ENCODE data around the gene AOAH.

GRCh38 chr7:36650320-36650719 is 74.0 kb downstream of the AOAH start:
- TF ChIP-seq NFIC (IDR thresholded peaks at IDR 0.05) (no peak), EP300 (IDR thresholded peaks at IDR 0.05; ENCODE audit: borderline replicate concordance) (no peak), TAF1 (IDR thresholded peaks at IDR 0.05; ENCODE audit: low read depth) (no peak), CEBPB (IDR thresholded peaks at IDR 0.05) (no peak), MAX (IDR thresholded peaks at IDR 0.05) (no peak), CREB1 (IDR thresholded peaks at IDR 0.05; ENCODE audit: low read depth) (no peak), REST (IDR thresholded peaks at IDR 0.05; ENCODE audit: low read depth) (no peak), RAD21 (IDR thresholded peaks at IDR 0.05; ENCODE audit: low read depth) (no peak), EGR1 (IDR thresholded peaks at IDR 0.05) (no peak), TEAD4 (IDR thresholded peaks at IDR 0.05) (no peak), YY1 (IDR thresholded peaks at IDR 0.05; ENCODE audit: low read depth) (no peak), ZBTB7A (IDR thresholded peaks at IDR 0.05; ENCODE audit: low read depth) (no peak), TCF12 (IDR thresholded peaks at IDR 0.05; ENCODE audit: low read depth) (no peak), USF1 (IDR thresholded peaks at IDR 0.05) (no peak)

Data from Ishikawa (cell line).